ENCODE data around the gene ING3.

ING3 gene

GRCh38 chr7:121005996-121006584 lies 55.5 kb downstream of the ING3 start:
- DNase-seq = no peak

DNA sequence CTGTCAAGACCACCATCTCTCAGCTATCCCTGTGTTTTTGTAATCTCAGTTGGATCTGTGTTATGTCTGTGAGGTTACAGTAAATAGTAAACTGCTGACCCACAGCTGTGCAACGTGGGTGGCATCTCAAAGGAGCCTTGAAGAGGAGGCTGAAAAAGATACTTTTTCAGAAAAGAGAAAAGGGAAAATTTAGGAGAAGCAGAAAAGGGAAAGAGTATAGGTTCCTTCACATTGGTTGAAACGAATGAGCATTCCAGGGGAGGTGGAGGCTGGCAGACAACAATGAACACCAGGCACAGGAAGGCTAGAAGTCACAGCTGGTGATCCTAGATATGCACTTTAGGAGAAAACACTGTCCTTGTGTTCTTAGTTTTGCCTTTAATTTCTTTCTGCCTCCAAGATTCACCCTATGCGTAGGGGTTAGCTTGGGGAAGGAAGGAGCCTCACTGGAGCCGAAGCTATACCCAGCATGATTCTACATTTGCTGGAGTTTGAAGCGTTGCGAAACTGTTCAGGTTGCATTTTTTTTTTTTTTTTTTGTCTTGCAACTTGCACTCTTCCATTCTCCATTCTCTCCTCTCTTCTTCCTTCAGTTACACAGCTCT lies 56.2 kb downstream of the ING3 start:
- peak; percentile 31 for DNase-seq

DNA sequence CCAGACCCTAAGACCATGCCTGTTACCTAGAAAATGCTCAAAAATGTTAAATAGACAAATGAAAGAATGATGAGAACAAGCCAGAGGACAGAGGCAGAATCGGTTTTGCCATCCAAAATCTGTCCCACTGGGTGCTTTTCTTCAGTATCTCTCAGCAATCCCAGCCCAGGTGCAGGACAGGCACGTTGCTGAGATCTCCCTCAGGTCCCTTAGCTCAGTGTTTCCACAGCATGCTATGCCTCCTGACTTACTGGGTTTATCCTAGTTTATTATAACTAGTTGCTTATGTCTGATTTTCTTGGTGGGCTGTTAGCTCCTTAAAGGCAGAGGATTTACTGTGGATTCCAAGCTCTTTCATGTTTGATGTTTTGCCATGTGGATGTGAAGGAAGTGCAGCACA lies 58.2 kb downstream of the ING3 start:
- DNase-seq = no peak

- DNase-seq = no peak
Measured at GRCh38 chr7:121011401-121011800, 60.8 kb downstream of the ING3 start.

GRCh38 chr7:121012170-121012874 lies 61.7 kb downstream of the ING3 start:
- DNase-seq = no peak

DNA sequence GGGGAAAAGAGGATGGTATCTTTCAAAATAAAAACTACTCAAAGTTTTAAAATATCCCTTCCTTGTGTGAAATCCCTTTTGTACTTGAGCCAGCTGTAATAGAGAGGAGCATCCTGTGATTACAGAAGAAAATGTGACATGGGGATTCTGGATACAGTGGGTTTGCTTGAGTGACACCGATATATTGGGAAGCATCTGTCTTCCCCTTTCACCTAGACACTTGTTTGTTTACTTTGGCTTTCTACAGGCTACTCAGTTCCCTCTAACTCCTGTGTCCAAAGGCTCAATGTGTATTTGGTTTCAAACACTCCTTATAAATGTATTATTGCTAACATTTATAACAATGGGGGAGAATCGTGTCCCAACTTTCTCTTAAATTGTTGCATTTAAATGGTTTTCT lies 62.3 kb downstream of the ING3 start:
- no peak for DNase-seq

DNA sequence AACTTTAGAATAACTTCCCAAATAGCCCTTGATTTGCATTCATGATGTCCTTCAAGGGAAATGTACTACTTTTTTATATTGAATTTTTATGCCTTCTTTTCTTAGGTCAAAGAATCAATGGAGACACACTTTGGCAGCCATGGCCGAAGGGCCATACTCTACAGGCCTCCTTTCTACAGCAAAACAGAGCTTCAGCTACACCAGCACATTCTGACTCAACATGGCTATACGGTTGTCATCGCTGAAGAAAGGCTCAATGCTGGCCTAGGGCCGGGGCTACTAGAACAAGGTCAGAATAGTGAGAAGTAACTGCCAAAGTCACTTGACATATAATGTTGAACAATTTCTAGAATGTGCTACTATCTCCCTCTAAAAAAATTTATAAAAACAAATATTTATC lies 65.0 kb downstream of the ING3 start:
- no peak for DNase-seq

DNA sequence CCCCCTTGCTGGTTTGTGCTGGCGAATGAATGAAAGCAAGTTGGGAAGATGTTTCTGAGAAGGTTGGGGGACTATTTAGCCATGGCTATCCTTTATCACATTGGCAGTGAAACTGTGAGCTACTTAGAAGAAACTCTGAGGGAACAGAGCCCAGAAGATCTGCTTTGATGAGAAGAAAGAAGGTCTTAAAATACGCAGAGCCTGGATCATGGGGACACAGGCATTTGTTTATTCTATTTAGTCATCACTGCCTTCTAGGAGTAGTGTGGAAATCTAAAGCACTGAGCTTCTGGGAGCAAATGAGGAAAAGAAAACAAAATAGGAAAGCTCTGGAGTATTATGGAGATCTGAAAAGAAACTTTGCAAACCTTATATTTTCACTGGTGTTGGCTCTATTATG lies 66.4 kb downstream of the ING3 start:
- no peak for DNase-seq

DNA sequence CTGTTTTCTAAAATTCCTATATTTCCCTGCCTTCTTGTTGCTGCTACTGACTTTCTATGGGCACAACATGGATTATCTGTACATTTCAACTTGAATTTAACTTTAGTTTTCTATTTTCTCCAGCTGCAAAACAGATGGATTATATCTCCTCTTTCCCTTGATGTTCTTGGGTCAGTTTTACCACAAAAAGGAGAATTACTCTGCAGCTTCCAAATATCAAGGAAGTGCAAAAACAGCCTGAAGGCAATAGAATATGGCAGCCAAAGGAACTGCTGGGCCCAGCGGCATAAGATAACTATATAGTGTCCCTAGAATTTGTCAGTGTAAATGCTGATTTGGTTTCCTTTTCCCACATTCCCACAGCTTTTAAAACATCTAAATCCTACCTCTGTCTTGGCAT lies 67.0 kb downstream of the ING3 start:
- no peak for DNase-seq

GRCh38 chr7:121019018-121019417 lies 68.4 kb downstream of the ING3 start:
- DNase-seq = no peak

DNA sequence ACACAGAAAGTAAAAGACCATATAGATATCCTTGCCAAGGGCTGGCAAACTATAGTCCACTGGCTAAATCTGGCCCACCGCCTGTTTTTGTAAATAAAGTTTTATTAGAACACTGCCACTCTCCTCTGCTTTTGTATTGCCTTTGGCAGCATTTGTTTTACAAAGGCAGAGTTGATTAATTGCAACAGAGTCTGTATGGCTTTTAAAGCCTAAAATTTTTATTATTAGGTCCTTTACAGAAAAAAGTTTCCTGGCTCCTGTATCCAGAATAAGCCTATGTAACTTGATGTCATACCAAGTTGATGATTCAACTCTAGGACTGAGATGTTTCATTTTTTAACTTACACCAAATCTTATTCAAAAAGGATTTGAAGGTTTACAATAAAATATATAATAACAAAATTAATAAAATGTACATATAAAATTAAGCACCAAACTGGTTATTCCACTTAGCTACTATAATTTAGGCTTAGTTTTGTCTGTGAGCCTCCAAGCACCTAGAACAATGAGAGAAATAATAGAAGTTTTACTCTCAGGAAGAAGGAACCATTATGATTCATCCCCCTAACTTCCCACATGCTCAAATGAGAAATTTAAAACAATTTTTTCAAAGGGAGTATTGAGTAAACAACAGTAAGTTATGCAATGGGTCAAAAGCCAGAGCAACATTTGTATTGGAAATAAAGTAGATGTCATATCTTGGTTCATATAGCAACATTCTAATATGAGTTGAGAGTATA lies 69.8 kb downstream of the ING3 start:
- DNase-seq = peak; percentile 22

DNA sequence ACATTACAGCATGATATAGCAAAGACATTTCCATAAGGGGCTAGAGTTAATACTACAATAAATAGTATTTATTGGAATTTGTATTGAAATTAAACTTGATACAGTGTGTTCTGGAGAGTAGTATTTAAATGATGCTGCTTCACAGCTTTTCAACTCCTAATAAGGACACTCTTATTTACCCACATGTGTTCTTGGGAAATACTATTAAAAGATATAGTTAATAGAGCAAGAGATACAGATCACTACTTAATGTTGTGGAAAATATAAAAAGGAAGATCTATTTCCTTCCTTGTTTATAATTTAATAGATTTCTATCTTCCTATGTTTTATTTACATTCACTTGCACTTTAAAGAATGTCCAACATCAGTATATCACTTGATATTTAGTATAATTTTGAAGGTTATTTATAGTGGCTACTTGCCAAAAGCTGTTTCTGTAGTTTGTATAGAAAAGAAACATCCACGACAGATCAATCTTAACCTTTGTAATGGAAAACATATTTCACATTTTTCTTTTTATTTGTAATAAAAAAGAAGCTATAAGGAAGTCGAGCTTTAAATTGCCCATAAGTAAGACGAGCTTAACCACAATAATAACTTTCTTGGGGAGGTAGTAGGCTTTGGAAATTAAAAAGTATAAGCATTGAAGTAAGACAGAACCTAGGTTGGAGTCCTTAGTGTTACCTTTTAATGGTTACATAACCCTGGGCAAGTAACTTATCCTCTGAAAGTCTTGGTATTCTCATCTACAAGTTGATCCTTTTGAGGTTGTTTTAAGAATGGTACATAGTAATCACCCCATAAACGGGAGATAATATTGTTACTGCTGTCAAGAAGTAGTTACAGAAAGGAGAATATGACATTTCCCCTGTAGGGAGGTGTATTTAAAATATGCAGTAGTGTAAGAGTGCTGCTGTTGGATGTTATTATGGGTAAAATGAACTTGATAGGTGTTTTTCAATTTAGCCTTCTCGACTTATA lies 70.7 kb downstream of the ING3 start:
- no peak for DNase-seq

GRCh38 chr7:121023194-121023593 lies 72.6 kb downstream of the ING3 start:
- DNase-seq = no peak

GRCh38 chr7:121023683-121024511 lies 73.3 kb downstream of the ING3 start:
- no peak for DNase-seq

DNA sequence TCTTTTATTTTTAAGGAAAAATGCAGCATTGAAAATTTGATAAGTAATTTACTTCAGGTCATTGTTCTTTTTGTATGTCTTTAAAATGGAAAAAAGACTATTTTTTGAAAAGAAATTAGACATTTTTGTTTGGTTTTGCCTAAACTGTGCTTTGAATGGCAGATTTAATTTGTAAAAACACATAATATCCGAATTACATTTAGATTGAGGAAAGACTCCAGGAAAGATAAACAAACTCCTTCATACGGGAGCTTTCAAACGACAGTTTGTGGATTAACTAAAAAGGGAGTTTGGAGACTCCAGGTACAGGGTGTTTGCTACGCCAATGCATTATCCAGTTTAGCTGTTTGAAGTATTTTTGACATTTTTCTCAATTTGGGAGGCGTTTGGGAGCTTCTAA lies 74.0 kb downstream of the ING3 start:
- no peak for DNase-seq

- no peak for DNase-seq
Measured at GRCh38 chr7:121026159-121026558, 75.6 kb downstream of the ING3 start.

- DNase-seq = no peak
Measured at GRCh38 chr7:121026577-121027111, 76.1 kb downstream of the ING3 start.

All from hematopoietic multipotent progenitor cell treated with erythropoietin and hydrocortisone succinate and interleukin-3 and kit ligand, for 4 days (in vitro differentiated cells).